MCF 10A (cell line): ENCODE results near the gene DHODH. TPM values are rescaled to one million over a fixed set of nuclear protein-coding genes. Genes with fewer than 3 reads are reported as not detected.
A peak's percentile ranks its signal among the peaks of the same experiment; 100 is the strongest.

Experiments
- Bru-seq: library from RNA; stranded (reverse); fragments of 400-500 nt; gene quantifications from one replicate; lab custom pipeline; 2021; lab: Mats Ljungman, UMichigan
- BruChase-seq, 2 experiments: library from RNA; stranded (reverse); fragments of 400-500 nt; gene quantifications; one replicate each; lab custom pipeline; 2021; lab: Mats Ljungman, UMichigan
- BruUV-seq: library from RNA; stranded (reverse); fragments of 400-500 nt; replicated peaks from 2 replicates; lab custom pipeline; 2021; lab: Mats Ljungman, UMichigan
- CTCF ChIA-PET: fragments of 300-600 bp; sonication (Branson Sonifier 250); formaldehyde crosslinking; extraction: SDS; loops from one replicate; lab custom pipeline; 2021; ENCODE audit warnings: antibody characterized with exemption, inconsistent platforms; lab: Yijun Ruan, JAX
- POLR2A ChIA-PET: fragments of 300-600, 350-650 bp; sonication (Branson Sonifier 250); formaldehyde crosslinking; extraction: SDS; loops from one replicate; lab custom pipeline; 2020; ENCODE audit warnings: antibody characterized with exemption, inconsistent platforms; lab: Yijun Ruan, JAX
- DNase-seq: peaks from one replicate; pipeline ENCODE4 v3.0.0-alpha.2; 2018; ENCODE audit not compliant: unreplicated experiment
- H3K27ac Mint-ChIP-seq: one replicate; pipeline ENCODE4 v1.8.0; 2022; ENCODE audit warnings: mild to moderate bottlenecking, low read depth, mixed read lengths; ENCODE audit not compliant: unreplicated experiment
- H3K27me3 Mint-ChIP-seq: one replicate; pipeline ENCODE4 v1.8.0; 2022; ENCODE audit warnings: mixed read lengths; ENCODE audit not compliant: insufficient read depth, unreplicated experiment
- H3K36me3 Mint-ChIP-seq: one replicate; pipeline ENCODE4 v1.8.0; 2022; ENCODE audit warnings: mild to moderate bottlenecking, moderate library complexity, mixed read lengths; ENCODE audit not compliant: insufficient read depth, unreplicated experiment
- H3K4me1 Mint-ChIP-seq: one replicate; pipeline ENCODE4 v1.8.0; 2022; ENCODE audit warnings: mixed read lengths; ENCODE audit not compliant: insufficient read depth, unreplicated experiment
- H3K4me3 Mint-ChIP-seq: one replicate; pipeline ENCODE4 v1.8.0; 2022; ENCODE audit warnings: mild to moderate bottlenecking, moderate library complexity, mixed read lengths; ENCODE audit not compliant: unreplicated experiment
- H3K9me3 Mint-ChIP-seq: one replicate; pipeline ENCODE4 v1.8.0; 2022; ENCODE audit warnings: mixed read lengths; ENCODE audit not compliant: unreplicated experiment
- intact Hi-C: fragments of 100-400 bp; cut with micrococcal nuclease; formaldehyde crosslinking; loops from 2 replicates; pipeline ENCODE4 v1.14.1; 2022
- long read RNA-seq: library from polyadenylated mRNA; stranded (forward); transcript quantifications from one replicate; pipeline ENCODE4 v2.0.0, GENCODE V29; 2022
- total RNA-seq: library from RNA; stranded (reverse); gene quantifications from 2 replicates; pipeline ENCODE4 v1.2.3, GENCODE V29; 2022
- TF ChIP-seq, protein P1 (sequence below): fragments of 200-600 bp; IDR thresholded peaks from one replicate; pipeline ENCODE4 v1.8.0; 2022; ENCODE audit warnings: antibody characterized with exemption, mild to moderate bottlenecking; ENCODE audit not compliant: unreplicated experiment

DHODH gene
- total RNA-seq (13.1 and 13.5 TPM in 2 replicates), Bru-seq, nascent RNA (percentile 50 among the genes with signal in this experiment), BruChase-seq, experiment 1, labeled RNA remaining after a 6-hour chase (percentile 49 among the genes with signal in this experiment), BruChase-seq, experiment 2, labeled RNA remaining after a 2-hour chase (percentile 43 among the genes with signal in this experiment)
- long read RNA-seq, transcript DHODH-201 (9 exons, 2,426 nt) = major isoform, 32 of 49 reads
- long read RNA-seq, partial matches to known transcripts = 4 of 49 reads
- long read RNA-seq, other reads (novel, unspliced or antisense) = 13 of 49 reads

DNA sequence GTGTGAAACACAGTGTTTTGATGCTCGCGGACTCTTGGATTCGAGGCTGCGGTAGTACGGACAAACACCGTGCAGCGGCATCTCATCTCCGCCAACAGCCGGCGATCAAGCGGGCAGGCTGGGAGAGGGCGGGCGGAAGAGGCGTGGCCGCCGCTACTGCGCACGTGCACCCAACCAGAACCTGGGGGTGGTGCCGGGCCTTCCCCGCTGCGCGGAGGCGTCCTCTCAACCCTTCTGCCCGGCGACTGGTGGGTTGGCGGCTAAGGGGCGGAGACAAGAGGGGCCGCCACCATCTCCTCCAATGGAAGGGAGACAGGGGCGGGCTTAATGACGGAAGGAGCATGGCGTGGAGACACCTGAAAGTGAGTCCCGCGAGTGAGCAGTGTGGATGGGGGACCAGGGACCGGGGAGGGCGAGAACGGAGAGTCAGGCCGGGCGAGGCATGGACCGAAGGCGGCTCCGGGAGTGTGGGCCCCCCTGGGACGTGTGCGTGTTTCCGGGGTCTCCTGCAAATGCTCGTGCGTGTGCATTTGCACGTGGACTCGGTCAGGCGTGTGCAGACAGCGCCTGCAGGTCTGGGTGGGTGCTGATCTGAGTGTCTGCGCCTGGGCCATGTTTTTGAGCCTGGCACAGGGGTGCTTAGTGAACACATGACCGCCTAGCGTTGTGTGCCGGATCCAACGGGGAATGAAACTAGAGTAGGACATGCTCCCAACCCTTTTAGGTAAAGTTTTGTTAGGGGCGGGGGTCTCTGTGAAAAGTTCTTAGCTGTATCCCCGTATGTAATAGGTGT lies at the start of gene DHODH:
Gene DHODH (plus strand): TSS at position 321 of the 793 bp plus-strand sequence. CDS start 21 bp downstream, at position 342.
- POLR2A ChIA-PET = interaction anchor here (0.7 kb wide), 1 partner anchor 166 kb away, joined by 4 read pairs; no protein-coding TSS in a partner anchor
- Mint-ChIP-seq H3K9me3 (no peaks in the 10 kb centered on the region), H3K36me3 (peaks cover 8% of the 10 kb centered on the region), H3K4me1 (peaks cover 9% of the 10 kb centered on the region), H3K27me3 (peaks cover 31% of the 10 kb centered on the region), H3K27ac (peak within 1 kb of the TSS; percentile 92), H3K4me3 (peak within 1 kb of the TSS; percentile 99)
- intact Hi-C loops = no loop called here
- CTCF ChIA-PET = interaction anchor here (0.6 kb wide), 1 partner anchor 43 kb away, joined by 4 read pairs; no protein-coding TSS in a partner anchor
- no TSS peak for BruUV-seq
- DNase-seq = peak; percentile 98
- TF ChIP-seq, protein P1, sequence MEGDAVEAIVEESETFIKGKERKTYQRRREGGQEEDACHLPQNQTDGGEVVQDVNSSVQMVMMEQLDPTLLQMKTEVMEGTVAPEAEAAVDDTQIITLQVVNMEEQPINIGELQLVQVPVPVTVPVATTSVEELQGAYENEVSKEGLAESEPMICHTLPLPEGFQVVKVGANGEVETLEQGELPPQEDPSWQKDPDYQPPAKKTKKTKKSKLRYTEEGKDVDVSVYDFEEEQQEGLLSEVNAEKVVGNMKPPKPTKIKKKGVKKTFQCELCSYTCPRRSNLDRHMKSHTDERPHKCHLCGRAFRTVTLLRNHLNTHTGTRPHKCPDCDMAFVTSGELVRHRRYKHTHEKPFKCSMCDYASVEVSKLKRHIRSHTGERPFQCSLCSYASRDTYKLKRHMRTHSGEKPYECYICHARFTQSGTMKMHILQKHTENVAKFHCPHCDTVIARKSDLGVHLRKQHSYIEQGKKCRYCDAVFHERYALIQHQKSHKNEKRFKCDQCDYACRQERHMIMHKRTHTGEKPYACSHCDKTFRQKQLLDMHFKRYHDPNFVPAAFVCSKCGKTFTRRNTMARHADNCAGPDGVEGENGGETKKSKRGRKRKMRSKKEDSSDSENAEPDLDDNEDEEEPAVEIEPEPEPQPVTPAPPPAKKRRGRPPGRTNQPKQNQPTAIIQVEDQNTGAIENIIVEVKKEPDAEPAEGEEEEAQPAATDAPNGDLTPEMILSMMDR = no peak

DNA sequence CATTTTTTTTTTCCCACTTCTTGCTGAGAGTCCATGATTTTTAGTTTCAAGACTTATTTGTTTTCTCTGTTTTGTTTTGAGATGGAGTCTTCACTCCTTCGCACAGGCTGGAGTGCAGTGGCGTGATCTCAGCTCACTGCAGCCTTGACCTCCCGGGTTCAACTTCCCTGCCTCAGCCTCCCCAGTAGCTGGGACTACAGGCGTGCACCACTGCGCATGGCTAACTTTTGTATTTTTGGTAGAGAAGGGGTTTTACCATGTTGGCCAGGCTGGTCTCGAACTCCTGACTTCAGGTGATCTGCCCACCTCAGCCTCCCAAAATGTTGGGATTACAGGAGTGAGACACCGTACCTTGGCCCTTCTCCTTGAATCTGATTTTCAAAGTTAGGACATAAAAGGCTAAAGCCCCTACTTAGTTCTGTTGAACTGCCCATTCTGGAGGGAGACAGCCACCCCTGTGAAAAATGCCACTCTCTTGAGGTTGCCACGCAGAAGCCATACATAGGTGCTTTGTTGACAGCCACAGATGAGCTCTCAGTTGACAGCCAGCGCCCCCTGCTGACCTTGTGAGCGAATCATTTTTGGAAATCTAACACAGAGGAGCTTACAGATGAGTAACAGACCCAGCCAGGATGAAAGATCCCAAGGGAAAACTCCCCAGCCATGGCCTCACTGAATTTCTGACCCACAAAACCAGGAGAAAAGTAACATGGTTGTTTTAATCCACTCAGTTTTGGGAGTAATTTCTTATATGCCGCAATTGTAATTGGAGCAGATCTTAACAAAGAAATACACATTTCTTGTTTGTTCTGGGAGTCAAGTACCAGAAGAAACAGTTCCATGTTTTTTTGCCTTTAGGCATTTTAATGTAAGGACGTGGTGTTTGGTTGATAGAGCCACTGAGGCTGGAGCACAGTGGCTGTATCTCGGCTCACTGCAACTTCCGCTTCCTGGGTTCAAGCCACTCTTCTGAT lies 47.2 kb upstream of the DHODH start:
- POLR2A ChIA-PET = interaction anchor here (0.6 to 1.5 kb wide), 9 partner anchors 66 to 240 kb away, joined by 3 to 7 read pairs (median 4); partner anchors contain the start of genes AP1G1, ATXN1L and IST1
- no peaks in the 10 kb centered on the region for H3K4me1 Mint-ChIP-seq
- peak; percentile 89 for DNase-seq
- TF ChIP-seq, protein P1 = peak; percentile 76
- no peaks in the 10 kb centered on the region for H3K9me3 Mint-ChIP-seq
- H3K36me3 Mint-ChIP-seq = no peaks in the 10 kb centered on the region
- H3K4me3 Mint-ChIP-seq = no peak overlapping the region
- CTCF ChIA-PET = interaction anchor here (0.5 to 2.6 kb wide), 36 partner anchors 9 to 1212 kb away, joined by 3 to 12 read pairs (median 4); no protein-coding TSS in a partner anchor
- intact Hi-C loops = loop anchor here (1.0 to 10.0 kb wide), 5 partner anchors 79 to 547 kb away; no protein-coding TSS in a partner anchor
- no TSS peak for BruUV-seq
- peaks cover 13% of the 10 kb centered on the region for H3K27me3 Mint-ChIP-seq
- H3K27ac Mint-ChIP-seq = no peak overlapping the region

DNA sequence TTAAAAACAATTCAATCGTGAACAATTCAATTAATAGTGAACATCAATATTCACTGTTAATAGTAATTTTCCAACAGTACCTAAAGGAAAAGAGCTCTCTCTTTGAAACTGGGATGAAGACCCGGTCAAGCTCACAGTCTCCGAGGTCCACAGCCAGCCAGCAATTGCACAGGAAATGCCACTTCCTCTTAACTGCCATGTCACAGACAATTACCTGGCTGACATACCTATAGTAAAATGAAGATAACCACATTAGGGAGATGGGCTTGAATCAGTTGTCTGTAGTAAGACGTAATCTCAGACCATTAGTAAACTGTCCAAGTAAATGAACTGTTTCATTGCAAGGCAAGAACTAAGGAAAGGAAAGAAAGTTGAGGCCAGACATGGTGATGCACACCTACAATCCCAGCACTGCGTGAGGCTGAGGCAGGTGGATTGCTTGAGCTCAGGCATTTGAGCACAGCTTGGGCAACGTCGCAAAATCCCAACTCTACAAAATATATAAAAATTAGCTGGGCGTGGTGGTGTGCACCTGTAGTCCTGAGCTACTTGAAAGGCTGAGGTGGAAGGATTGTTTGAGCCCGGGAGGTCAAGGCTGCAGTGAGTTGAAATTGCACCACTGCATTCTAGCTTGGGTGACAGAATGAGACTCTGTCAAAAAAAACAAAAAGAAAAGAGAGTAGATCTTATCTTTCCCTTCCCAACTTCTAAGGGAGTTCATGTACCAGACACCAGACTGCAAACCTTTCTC lies 45.2 kb upstream of the DHODH start:
- Mint-ChIP-seq H3K4me3 (no peak overlapping the region), H3K27ac (no peak overlapping the region), H3K4me1 (no peaks in the 10 kb centered on the region), H3K9me3 (no peaks in the 10 kb centered on the region), H3K36me3 (no peaks in the 10 kb centered on the region), H3K27me3 (peaks cover 13% of the 10 kb centered on the region)
- CTCF ChIA-PET = interaction anchor here (0.6 to 1.1 kb wide), 3 partner anchors 16 to 37 kb away, joined by 3 to 4 read pairs (median 4); partner anchors contain the start of gene PKD1L3
- no TSS peak for BruUV-seq
- intact Hi-C loops = loop anchor here (5.0 to 10.0 kb wide), 3 partner anchors 218 to 548 kb away; no protein-coding TSS in a partner anchor
- POLR2A ChIA-PET = interaction anchor here (0.6 to 1.2 kb wide), 2 partner anchors 10 to 23 kb away, joined by 3 read pairs; no protein-coding TSS in a partner anchor
- TF ChIP-seq, protein P1 = no peak
- DNase-seq = no peak
